Measurements from ENCODE around the gene ADGRG4.

ADGRG4 gene

GRCh38 chrX:136318895-136319597 is 18.3 kb downstream of the ADGRG4 start:
- TF ChIP-seq, protein P1, sequence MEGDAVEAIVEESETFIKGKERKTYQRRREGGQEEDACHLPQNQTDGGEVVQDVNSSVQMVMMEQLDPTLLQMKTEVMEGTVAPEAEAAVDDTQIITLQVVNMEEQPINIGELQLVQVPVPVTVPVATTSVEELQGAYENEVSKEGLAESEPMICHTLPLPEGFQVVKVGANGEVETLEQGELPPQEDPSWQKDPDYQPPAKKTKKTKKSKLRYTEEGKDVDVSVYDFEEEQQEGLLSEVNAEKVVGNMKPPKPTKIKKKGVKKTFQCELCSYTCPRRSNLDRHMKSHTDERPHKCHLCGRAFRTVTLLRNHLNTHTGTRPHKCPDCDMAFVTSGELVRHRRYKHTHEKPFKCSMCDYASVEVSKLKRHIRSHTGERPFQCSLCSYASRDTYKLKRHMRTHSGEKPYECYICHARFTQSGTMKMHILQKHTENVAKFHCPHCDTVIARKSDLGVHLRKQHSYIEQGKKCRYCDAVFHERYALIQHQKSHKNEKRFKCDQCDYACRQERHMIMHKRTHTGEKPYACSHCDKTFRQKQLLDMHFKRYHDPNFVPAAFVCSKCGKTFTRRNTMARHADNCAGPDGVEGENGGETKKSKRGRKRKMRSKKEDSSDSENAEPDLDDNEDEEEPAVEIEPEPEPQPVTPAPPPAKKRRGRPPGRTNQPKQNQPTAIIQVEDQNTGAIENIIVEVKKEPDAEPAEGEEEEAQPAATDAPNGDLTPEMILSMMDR (IDR thresholded peaks at IDR 0.05; ENCODE audit: low read depth, low read length, missing control alignments) = no peak
- no peak overlapping the region for H3K4me3 ChIP-seq (ENCODE audit: low read depth, low read length)
- no peak for DNase-seq (ENCODE audit: low read depth)
- in situ Hi-C loops (cut with HindIII; ENCODE audit: low sequenced_read_pairs) = no loop called here

DNA sequence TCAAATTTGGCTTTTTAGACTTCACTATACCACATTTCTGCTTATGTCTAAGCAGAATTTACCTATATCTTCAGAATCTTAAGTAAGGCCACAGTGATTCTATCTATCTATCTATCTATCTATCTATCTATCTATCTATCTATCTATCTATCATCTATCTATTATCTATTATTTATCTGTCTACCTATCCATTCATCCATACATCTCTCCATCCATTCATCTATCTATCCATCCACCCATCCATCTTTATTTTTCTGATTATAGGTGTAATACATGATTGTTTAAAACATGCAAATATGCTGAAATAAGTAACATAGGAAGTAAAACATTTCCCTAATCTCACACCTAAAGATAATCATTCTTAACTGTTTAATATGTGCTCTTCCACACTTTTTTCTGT is 18.8 kb downstream of the ADGRG4 start:
- TF ChIP-seq, protein P1 (IDR thresholded peaks at IDR 0.05; ENCODE audit: low read depth, low read length, missing control alignments) = no peak
- in situ Hi-C loops (cut with HindIII; ENCODE audit: low sequenced_read_pairs) = no loop called here
- no peak overlapping the region for H3K4me3 ChIP-seq (ENCODE audit: low read depth, low read length)
- no peak for DNase-seq (ENCODE audit: low read depth)

GRCh38 chrX:136321532-136321931 is 20.8 kb downstream of the ADGRG4 start:
- no peak overlapping the region for H3K4me3 ChIP-seq (ENCODE audit: low read depth, low read length)
- TF ChIP-seq, protein P1 (IDR thresholded peaks at IDR 0.05; ENCODE audit: low read depth, low read length, missing control alignments) = no peak
- DNase-seq (ENCODE audit: low read depth) = no peak
- in situ Hi-C loops (cut with HindIII; ENCODE audit: low sequenced_read_pairs) = no loop called here

GRCh38 chrX:136322064-136322463 is 21.3 kb downstream of the ADGRG4 start:
- in situ Hi-C loops (cut with HindIII; ENCODE audit: low sequenced_read_pairs) = no loop called here
- DNase-seq (ENCODE audit: low read depth) = no peak
- TF ChIP-seq, protein P1 (IDR thresholded peaks at IDR 0.05; ENCODE audit: low read depth, low read length, missing control alignments) = no peak
- no peak overlapping the region for H3K4me3 ChIP-seq (ENCODE audit: low read depth, low read length)

DNA sequence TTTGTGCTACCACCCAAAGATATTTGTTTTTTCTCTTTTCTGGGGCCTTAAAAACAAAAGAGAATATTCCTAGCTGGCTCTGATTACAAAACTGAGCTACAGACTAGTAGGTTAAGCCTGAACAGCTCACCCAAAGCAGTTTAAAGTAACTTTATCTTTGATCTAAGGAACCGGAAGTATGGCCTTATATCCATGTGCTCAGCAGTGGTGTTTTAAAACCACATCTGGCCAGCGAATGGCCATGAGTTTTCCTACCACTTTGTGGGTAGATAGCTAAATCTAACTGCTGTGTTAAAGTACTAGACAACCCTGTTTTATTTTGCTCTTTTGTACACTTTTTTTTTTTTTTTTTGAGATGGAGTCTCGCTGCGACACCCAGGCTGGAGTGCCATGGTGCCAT is 24.6 kb downstream of the ADGRG4 start:
- TF ChIP-seq, protein P1 (IDR thresholded peaks at IDR 0.05; ENCODE audit: low read depth, low read length, missing control alignments) = no peak
- DNase-seq (ENCODE audit: low read depth) = no peak
- in situ Hi-C loops (cut with HindIII; ENCODE audit: low sequenced_read_pairs) = no loop called here
- H3K4me3 ChIP-seq (ENCODE audit: low read depth, low read length) = no peak overlapping the region

DNA sequence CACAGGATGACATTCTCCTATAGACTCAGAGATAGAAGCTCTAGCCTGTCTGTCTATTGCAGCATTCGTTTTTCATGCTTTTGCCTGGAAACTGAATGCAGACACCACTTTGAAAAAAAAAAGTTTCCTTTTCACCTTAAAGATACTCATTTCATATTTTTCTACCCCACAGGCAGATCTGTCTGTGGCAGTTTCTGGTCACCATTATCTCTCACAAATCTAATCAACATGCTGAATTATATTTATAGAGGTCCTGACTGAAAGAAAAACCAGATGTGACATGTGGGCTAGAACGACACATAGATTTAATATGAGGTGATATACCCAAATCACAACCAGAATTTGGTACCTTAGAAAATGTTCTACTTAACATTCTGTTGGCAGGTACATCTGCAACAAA is 28.2 kb downstream of the ADGRG4 start:
- no peak overlapping the region for H3K4me3 ChIP-seq (ENCODE audit: low read depth, low read length)
- in situ Hi-C loops (cut with HindIII; ENCODE audit: low sequenced_read_pairs) = no loop called here
- TF ChIP-seq, protein P1 (IDR thresholded peaks at IDR 0.05; ENCODE audit: low read depth, low read length, missing control alignments) = no peak
- no peak for DNase-seq (ENCODE audit: low read depth)
